ENCODE results near the gene PLEKHA6. TPM values are rescaled to one million over a fixed set of nuclear protein-coding genes. Genes with fewer than 3 reads are reported as not detected.

Gene PLEKHA6
- total RNA-seq, 4 donors from 2014 or later = 1.5 to 2.0 (median 1.6) TPM

DNA sequence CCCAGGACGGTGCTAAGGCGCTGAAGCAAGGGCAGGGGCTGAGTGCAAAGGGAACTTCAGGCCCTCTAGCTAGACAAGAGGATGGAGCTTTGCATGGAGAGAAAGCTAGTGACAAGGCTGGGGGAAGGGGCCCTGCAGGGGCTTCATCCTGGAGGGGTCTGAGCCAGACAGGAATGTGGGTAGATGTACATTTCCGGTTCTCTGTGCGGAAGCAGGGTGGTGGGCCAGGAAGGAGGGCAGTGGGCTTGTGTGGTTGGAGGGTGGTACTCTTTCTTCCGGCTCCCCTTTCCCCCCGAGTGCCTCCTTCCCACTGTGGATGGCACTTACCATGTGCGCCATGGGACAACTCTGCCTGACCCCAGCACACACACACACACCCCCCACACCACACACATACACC, 165.0 kb downstream of the PLEKHA6 start:
- TF ChIP-seq, protein P1, sequence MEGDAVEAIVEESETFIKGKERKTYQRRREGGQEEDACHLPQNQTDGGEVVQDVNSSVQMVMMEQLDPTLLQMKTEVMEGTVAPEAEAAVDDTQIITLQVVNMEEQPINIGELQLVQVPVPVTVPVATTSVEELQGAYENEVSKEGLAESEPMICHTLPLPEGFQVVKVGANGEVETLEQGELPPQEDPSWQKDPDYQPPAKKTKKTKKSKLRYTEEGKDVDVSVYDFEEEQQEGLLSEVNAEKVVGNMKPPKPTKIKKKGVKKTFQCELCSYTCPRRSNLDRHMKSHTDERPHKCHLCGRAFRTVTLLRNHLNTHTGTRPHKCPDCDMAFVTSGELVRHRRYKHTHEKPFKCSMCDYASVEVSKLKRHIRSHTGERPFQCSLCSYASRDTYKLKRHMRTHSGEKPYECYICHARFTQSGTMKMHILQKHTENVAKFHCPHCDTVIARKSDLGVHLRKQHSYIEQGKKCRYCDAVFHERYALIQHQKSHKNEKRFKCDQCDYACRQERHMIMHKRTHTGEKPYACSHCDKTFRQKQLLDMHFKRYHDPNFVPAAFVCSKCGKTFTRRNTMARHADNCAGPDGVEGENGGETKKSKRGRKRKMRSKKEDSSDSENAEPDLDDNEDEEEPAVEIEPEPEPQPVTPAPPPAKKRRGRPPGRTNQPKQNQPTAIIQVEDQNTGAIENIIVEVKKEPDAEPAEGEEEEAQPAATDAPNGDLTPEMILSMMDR (IDR thresholded peaks at IDR 0.05; ENCODE audit: low read depth) = no peak

DNA sequence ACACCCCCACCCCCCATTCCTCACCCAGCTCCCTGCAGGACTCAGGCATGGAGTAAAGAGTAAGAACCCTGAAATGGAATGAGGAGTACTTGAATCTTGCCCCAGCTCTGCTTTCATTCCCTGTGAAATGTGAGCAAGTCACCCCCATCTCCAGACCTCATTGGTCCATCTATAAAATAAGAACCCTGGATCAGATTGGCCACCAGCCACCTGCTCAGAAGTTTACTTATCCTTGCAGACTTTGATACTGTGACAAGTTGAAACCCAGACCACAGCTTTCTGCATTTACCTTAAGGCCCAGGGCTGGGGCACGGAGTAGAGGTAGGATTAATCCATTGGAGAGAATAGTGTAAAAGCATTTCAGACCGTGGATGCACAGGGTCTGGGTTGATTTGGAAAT, 165.6 kb downstream of the PLEKHA6 start:
- TF ChIP-seq, protein P1 (IDR thresholded peaks at IDR 0.05; ENCODE audit: low read depth) = no peak

DNA sequence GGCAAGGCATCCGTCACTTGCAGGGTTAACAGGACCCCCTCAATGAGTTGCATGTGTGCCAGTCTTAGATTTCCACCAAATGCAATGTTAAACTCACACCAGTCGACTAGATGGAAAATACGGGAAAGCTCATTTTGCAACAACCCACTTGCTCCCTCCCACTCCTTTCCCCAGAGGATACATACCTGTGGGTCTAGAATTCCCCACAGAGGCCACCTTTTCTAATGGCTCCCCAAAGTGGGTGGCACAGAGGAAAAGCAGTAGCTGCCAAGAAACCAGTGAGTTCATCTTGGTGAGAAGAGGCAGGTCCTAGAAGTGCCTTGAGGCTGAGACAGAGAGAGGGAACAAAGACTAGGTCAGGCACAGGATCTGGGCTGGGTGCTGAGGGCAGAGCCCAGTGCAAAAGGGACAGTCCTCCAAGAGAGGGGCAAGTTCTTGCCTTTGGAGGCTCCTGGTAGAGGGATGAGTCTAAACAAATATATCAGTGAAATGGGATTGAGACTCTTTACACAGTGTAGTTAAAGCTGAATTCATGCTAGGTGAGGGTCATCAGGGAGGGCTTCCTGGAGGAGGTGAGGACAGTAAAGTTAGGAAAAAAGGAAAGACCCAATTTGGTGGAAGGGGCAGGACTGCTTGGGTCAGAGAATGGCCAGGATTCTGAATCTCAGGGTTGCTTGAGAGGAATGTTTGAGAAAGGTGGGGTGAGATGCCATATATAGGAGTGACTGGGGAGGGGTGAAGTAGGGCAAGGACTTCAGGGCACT, 167.0 kb downstream of the PLEKHA6 start:
- TF ChIP-seq, protein P1 (IDR thresholded peaks at IDR 0.05; ENCODE audit: low read depth) = no peak

DNA sequence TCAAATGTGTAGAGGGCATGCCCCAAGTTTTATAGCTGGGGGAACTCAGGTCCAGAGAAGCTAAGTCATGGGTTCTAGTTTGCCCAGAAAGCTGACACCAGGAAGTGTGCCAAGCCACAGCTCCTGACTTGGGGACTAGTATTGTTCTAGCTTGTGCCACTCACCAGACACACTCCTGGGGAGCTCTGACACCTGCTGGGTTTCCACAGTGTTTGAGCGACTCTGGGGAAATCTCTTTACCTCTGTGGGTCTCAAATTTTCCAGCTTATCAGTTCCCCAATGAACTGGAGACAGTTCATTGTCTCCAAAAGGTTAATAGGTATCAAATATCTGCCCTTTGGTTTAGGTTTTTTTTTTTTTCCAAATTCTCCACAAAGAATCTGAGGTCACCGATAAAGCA, 167.7 kb downstream of the PLEKHA6 start:
- TF ChIP-seq, protein P1 (IDR thresholded peaks at IDR 0.05; ENCODE audit: low read depth) = no peak

DNA sequence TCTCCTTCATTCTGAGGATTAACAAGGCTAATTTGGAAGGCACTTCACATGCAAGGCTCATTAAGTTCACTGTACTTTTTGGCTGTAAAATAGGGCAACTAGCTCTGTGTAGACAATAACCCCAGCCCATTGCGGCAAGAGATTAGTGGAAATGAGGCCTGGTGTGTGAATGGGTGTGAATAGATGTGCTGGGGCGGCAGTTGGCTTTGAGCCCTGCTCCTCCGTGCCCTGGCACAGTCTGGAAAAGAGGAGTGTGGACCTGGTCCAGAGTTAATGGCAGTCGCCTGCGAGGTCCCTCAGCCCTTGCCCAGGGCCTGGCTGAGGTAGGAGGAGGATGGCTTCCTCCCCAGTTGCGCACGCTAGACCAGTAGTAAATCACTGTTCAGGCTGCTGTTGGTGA, 168.3 kb downstream of the PLEKHA6 start:
- TF ChIP-seq, protein P1 (IDR thresholded peaks at IDR 0.05; ENCODE audit: low read depth) = no peak

DNA sequence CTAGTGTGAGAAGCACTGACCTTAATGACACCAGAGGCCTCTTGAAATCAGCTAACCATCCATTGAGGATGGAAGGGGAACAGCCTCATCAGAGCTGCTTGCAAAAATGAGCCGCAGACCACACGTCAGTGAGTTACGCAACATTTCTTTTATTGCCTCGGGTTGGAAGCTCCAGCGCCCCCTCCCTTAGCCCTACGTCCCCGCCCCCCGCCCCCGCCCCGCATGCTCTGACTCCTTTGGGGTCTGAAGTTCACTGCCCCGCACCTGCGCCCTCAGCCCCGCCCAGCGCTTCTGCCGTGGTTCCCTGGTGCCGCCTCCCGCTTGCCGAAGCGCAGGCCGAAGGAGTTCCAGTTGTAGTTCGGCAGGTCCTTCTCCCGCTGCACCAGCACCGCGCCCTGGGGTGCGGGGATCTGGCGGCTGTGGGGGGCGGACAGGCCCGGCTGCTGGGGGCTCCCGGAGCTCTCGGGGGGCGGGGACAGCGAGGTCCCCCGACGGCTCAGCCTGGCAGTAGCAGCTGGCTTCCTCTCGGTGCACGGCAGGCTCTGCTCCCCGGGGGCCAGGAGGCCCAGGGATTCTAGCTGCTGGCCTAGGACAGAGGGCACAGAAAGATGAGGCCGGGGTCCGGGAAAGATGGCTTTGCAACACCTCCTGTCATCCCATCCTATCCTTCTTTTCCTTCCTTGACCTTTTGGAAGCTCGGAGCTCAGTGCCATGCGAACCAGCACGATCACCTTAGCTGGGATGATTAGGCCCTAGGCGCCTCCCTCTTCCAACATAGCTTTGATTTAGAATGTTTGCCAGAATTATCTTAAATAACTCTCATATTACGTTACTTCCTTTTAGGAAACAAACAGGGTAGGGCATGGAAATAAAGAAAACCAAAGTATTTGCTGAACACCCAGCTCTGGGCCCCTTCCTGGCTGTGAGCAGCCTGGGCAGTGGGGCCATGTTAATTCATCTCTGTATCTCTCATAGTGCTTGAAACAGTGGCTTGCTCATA, 169.2 kb downstream of the PLEKHA6 start:
- TF ChIP-seq, protein P1 (IDR thresholded peaks at IDR 0.05; ENCODE audit: low read depth) = no peak

Measured in subcutaneous adipose tissue (tissue), 4 donors.